ENCODE measurements around the gene CELF2.

Gene CELF2

GRCh38 chr10:11191678-11192077, 174.0 kb downstream of the CELF2 start:
- in situ Hi-C loops (cut with MboI; ENCODE audit: low sequenced_read_pairs) = no loop called here

GRCh38 chr10:11192304-11193000, 174.8 kb downstream of the CELF2 start:
- in situ Hi-C loops (cut with MboI; ENCODE audit: low sequenced_read_pairs) = no loop called here

GRCh38 chr10:11193001-11193551, 175.4 kb downstream of the CELF2 start:
- in situ Hi-C loops (cut with MboI; ENCODE audit: low sequenced_read_pairs) = no loop called here

- in situ Hi-C loops (cut with MboI; ENCODE audit: low sequenced_read_pairs) = no loop called here
Observed at GRCh38 chr10:11194859-11195586, 177.4 kb downstream of the CELF2 start.

GRCh38 chr10:11195623-11196022, 178.0 kb downstream of the CELF2 start:
- in situ Hi-C loops (cut with MboI; ENCODE audit: low sequenced_read_pairs) = no loop called here

GRCh38 chr10:11197266-11197712, 179.6 kb downstream of the CELF2 start:
- in situ Hi-C loops (cut with MboI; ENCODE audit: low sequenced_read_pairs) = no loop called here

GRCh38 chr10:11197878-11198277, 180.2 kb downstream of the CELF2 start:
- in situ Hi-C loops (cut with MboI; ENCODE audit: low sequenced_read_pairs) = no loop called here

- in situ Hi-C loops (cut with MboI; ENCODE audit: low sequenced_read_pairs) = no loop called here
Observed at GRCh38 chr10:11201911-11202310, 184.2 kb downstream of the CELF2 start.

GRCh38 chr10:11204351-11204942, 186.8 kb downstream of the CELF2 start:
- in situ Hi-C loops (cut with MboI; ENCODE audit: low sequenced_read_pairs) = no loop called here

- in situ Hi-C loops (cut with MboI; ENCODE audit: low sequenced_read_pairs) = no loop called here
Observed at GRCh38 chr10:11205030-11205772, 187.5 kb downstream of the CELF2 start.

GRCh38 chr10:11206676-11207559, 189.2 kb downstream of the CELF2 start:
- in situ Hi-C loops (cut with MboI; ENCODE audit: low sequenced_read_pairs) = no loop called here

GRCh38 chr10:11207560-11207844, 189.8 kb downstream of the CELF2 start:
- in situ Hi-C loops (cut with MboI; ENCODE audit: low sequenced_read_pairs) = no loop called here

- in situ Hi-C loops (cut with MboI; ENCODE audit: low sequenced_read_pairs) = no loop called here
Observed at GRCh38 chr10:11208243-11208642, 190.6 kb downstream of the CELF2 start.

GRCh38 chr10:11208908-11209829, 191.5 kb downstream of the CELF2 start:
- in situ Hi-C loops (cut with MboI; ENCODE audit: low sequenced_read_pairs) = no loop called here

- in situ Hi-C loops (cut with MboI; ENCODE audit: low sequenced_read_pairs) = no loop called here
Observed at GRCh38 chr10:11209830-11210181, 192.1 kb downstream of the CELF2 start.

- in situ Hi-C loops (cut with MboI; ENCODE audit: low sequenced_read_pairs) = no loop called here
Observed at GRCh38 chr10:11210211-11210922, 192.7 kb downstream of the CELF2 start.

- in situ Hi-C loops (cut with MboI; ENCODE audit: low sequenced_read_pairs) = no loop called here
Observed at GRCh38 chr10:11212288-11213085, 194.8 kb downstream of the CELF2 start.

GRCh38 chr10:11213137-11213536, 195.5 kb downstream of the CELF2 start:
- in situ Hi-C loops (cut with MboI; ENCODE audit: low sequenced_read_pairs) = no loop called here
